Spinal cord (tissue), 10 donors: Measurements from ENCODE around the gene LDB1. TPM values are rescaled to one million over a fixed set of nuclear protein-coding genes. Genes with fewer than 3 reads are reported as not detected.
A peak's percentile ranks its signal among the peaks of the same experiment; 100 is the strongest.

Experiments used
- DNase-seq, 6 donors: peaks; one replicate each; pipeline versions ENCODE4 v3.0.0 to v3.0.0-alpha.2; 2013 to 2015; ENCODE audit warnings: low spot score in 6 of 6, low read depth in 4 of 6
- H3K27ac ChIP-seq: one replicate; pipeline ENCODE4 v1.5.1; 2013; ENCODE audit warnings: low read depth, low read length, control low read depth
- H3K27me3 ChIP-seq: one replicate; pipeline ENCODE4 v1.6.1; 2013; ENCODE audit warnings: low read length; ENCODE audit not compliant: control insufficient read depth, insufficient read depth
- H3K36me3 ChIP-seq: one replicate; pipeline ENCODE4 v1.6.1; 2013; ENCODE audit warnings: low read length; ENCODE audit not compliant: control insufficient read depth, insufficient read depth
- H3K4me1 ChIP-seq: one replicate; pipeline ENCODE4 v1.6.1; 2013; ENCODE audit warnings: low read length; ENCODE audit not compliant: control insufficient read depth, insufficient read depth
- H3K4me3 ChIP-seq: one replicate; pipeline ENCODE4 v1.5.1; 2013; ENCODE audit warnings: low read depth, low read length, control low read depth
- H3K9me3 ChIP-seq: one replicate; pipeline ENCODE4 v1.6.1; 2013; ENCODE audit warnings: low read length; ENCODE audit not compliant: control insufficient read depth, insufficient read depth
- WGBS: methylation state at CpG from one replicate; pipeline ENCODE4 v1.1.5; 2013; ENCODE audit warnings: missing lambda C conversion rate; ENCODE audit not compliant: insufficient coverage; 5-methylcytosine and 5-hydroxymethylcytosine counted together
- polyA plus RNA-seq, 2 donors: library from polyadenylated mRNA; unstranded; fragments of 120-200 nt; gene quantifications; one replicate each; pipeline ENCODE4 v1.2.1, GENCODE V29; 2013; ENCODE audit not compliant: insufficient read length in 2 of 2
- total RNA-seq, 2 donors: library from RNA; depleted of rRNA in 1 of 2; stranded (reverse); fragments of 120-200 nt in 1 of 2; fragments of >200 nt in 1 of 2; gene quantifications; one replicate each; pipeline versions ENCODE4 v1.2.3 to v1.2.4, GENCODE V29; 2013 to 2014
- donor health status: healthy.

LDB1 gene
- total and polyA plus RNA-seq, 4 donors, result 40.4 to 102 (median 90.3) TPM

DNA sequence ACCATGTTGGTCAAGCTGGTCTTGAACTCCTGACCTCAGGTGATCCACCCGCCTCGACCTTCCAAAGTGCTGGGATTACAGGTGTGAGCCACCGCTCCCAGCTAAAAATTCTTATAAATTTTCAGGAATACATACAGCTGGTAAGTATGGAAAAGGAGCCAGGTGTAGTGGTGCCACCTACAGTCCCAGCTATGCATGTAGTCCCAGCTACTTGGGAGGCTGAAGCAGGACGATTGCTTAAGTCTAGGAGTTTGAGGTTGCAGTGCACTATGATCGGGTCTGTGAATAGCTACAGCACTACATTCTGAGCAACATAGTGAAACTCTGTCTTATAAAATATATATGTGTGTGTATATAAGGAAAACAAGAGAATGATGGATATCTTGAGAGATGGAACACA, 19.0 kb downstream of the LDB1 start:
- no peak for DNase-seq
- peaks cover 3% of the 10 kb centered on the region for H3K36me3 ChIP-seq
- no peaks in the 10 kb centered on the region for H3K4me1 ChIP-seq
- no peaks in the 10 kb centered on the region for H3K9me3 ChIP-seq
- no CpG with 5 or more reads among the region's 5 CpGs for WGBS
- H3K27ac ChIP-seq, result no peak overlapping the region
- no peak overlapping the region for H3K4me3 ChIP-seq
- no peaks in the 10 kb centered on the region for H3K27me3 ChIP-seq

- H3K27me3 ChIP-seq, result no peaks in the 10 kb centered on the region
- H3K4me1 ChIP-seq, result no peaks in the 10 kb centered on the region
- WGBS, result 96% methylated on average over 4 of the region's 7 CpGs
- H3K27ac ChIP-seq, result no peak overlapping the region
- H3K9me3 ChIP-seq, result no peaks in the 10 kb centered on the region
- H3K4me3 ChIP-seq, result no peak overlapping the region
- no peak for DNase-seq
- H3K36me3 ChIP-seq, result no peaks in the 10 kb centered on the region
Measured at GRCh38 chr10:102096449-102096848, 23.7 kb downstream of the LDB1 start.

DNA sequence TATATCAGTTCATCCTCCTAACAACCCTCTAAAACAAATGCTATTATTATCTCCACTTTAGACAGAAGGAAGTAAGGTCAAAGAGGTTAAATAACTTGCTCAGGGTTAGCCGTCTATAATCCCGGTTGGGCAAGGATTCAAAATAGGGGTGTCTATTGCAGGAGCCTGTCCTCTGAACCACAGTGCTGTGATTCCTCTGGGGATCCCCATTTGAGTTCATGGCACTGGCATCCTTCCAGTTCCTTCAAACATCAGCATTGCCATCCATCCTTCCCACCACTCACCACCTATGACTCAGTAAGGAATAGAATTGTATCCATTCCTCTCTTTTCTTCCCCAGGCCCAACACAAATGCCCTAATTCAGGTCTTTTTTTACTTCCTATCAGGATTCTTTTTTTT, 29.4 kb downstream of the LDB1 start:
- peaks cover 2% of the 10 kb centered on the region for H3K36me3 ChIP-seq
- H3K4me1 ChIP-seq, result no peaks in the 10 kb centered on the region
- H3K27ac ChIP-seq, result no peak overlapping the region
- 80% methylated on average over 1 of the region's 2 CpGs for WGBS
- no peak for DNase-seq
- H3K9me3 ChIP-seq, result no peaks in the 10 kb centered on the region
- no peak overlapping the region for H3K4me3 ChIP-seq
- no peaks in the 10 kb centered on the region for H3K27me3 ChIP-seq

GRCh38 chr10:102086196-102086595, 34.0 kb downstream of the LDB1 start:
- Histone ChIP-seq H3K27me3 (no peaks in the 10 kb centered on the region), H3K4me1 (no peaks in the 10 kb centered on the region), H3K27ac (no peak overlapping the region), H3K4me3 (no peak overlapping the region), H3K36me3 (peaks cover 2% of the 10 kb centered on the region), H3K9me3 (no peaks in the 10 kb centered on the region)
- 96% methylated on average over 4 of the region's 8 CpGs for WGBS
- DNase-seq, result no peak

GRCh38 chr10:102085336-102085735, 34.8 kb downstream of the LDB1 start:
- peak in 1 of 6 donors; percentile 43 for DNase-seq
- Histone ChIP-seq H3K9me3 (no peaks in the 10 kb centered on the region), H3K27ac (no peak overlapping the region), H3K36me3 (peaks cover 2% of the 10 kb centered on the region), H3K4me3 (no peak overlapping the region), H3K4me1 (no peaks in the 10 kb centered on the region), H3K27me3 (no peaks in the 10 kb centered on the region)
- WGBS, result 67% methylated on average over 1 of the region's 3 CpGs

- Histone ChIP-seq H3K27ac (no peak overlapping the region), H3K36me3 (peaks cover 2% of the 10 kb centered on the region), H3K27me3 (no peaks in the 10 kb centered on the region), H3K9me3 (no peaks in the 10 kb centered on the region), H3K4me1 (no peaks in the 10 kb centered on the region), H3K4me3 (no peak overlapping the region)
- WGBS, result no CpG with 5 or more reads among the region's 3 CpGs
- DNase-seq, result no peak
Measured at GRCh38 chr10:102083541-102083940, 36.6 kb downstream of the LDB1 start.

DNA sequence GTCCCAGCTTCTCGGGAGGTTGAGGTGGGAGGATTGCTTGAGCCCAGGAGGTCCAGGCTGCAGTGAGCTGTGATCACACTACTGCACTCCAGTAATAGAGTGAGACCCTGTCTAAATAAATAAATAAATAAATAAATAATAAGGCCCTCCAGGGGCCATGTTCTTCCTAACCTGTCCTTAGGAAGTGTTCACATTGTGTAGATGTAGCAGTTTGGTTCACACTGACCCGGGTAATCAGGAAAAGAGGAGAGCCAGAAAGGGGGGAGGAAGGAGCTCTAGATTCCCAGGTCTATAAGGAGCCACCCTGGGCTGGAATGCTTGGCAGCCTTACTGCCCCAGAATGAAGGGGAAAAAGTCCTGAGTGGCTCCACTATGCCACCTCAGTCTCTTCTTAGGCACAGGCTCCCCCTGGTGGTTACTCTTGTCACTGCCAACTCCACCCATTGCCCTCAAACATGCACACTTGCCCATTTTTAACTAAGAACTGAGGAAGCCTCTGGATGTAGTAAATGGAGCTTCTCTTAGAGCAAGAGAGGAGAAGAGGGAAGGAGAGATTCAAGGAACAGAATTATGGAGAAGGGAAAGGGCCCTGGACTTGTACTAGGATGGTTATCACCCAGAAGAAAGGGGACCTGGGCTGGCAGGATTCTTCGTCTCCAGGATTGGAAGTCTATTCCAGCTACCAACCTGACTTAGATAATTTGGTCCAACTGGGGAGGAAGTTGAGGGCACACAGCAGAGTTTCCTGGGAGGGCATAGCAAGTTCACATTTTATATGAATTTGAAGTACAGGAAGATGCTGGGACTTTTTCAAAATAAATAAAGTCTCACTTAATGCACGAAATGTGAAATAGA, 47.3 kb downstream of the LDB1 start:
- H3K27ac ChIP-seq, result no peak overlapping the region
- 29% methylated on average over 1 of the region's 4 CpGs for WGBS
- H3K36me3 ChIP-seq, result peaks cover 10% of the 10 kb centered on the region
- DNase-seq, result peak in 4 of 6 donors; percentile 60 to 93 (median 79)
- no peaks in the 10 kb centered on the region for H3K4me1 ChIP-seq
- no peak overlapping the region for H3K4me3 ChIP-seq
- H3K27me3 ChIP-seq, result no peaks in the 10 kb centered on the region
- no peaks in the 10 kb centered on the region for H3K9me3 ChIP-seq

DNA sequence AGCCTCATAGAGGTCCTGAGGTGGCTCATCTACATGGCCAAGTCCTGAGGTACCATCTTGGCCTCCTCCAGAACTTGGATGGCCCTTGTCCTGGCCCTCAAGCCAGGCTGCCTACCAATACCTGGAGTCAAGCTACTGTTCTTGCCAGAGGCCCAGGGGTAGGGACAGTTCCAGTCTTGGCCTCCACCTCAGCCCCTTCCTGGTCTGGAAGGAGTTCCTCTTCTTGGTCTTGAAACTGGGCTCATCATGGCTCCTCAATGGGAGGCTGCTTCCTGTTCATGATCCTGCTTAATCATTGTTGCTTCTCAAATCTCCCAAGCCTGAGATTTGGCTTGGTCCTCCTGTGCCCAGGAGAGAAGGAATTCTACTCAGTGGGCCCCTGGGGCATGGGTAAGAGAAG, 51.1 kb downstream of the LDB1 start:
- peaks cover 29% of the 10 kb centered on the region for H3K36me3 ChIP-seq
- no peaks in the 10 kb centered on the region for H3K27me3 ChIP-seq
- H3K4me3 ChIP-seq, result no peak overlapping the region
- no peak overlapping the region for H3K27ac ChIP-seq
- no peak for DNase-seq
- H3K9me3 ChIP-seq, result no peaks in the 10 kb centered on the region
- H3K4me1 ChIP-seq, result peaks cover 24% of the 10 kb centered on the region

DNA sequence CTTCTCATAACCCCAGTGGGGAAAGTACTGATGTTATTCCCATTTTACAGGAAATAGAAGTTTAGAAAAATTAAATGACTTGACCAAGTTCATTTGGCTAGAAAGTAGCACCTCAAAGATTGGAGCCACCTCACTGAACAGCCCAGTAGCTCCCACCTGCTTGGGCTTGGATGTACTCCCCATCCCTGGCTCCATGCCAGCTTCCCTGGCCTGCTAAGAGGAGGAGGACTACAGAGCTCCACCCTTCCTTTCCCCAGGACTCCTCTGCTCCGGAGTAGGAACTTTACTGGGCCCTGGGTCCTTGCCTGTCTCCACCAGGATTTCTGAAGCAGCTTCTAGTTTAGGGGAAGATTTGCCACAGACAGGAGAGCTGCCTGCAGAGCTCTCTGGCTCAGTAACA, 52.0 kb downstream of the LDB1 start:
- WGBS, result 40% methylated on average over 1 of the region's 1 CpG
- Histone ChIP-seq H3K9me3 (no peaks in the 10 kb centered on the region), H3K36me3 (peaks cover 29% of the 10 kb centered on the region), H3K27me3 (no peaks in the 10 kb centered on the region), H3K4me1 (peaks cover 24% of the 10 kb centered on the region), H3K27ac (no peak overlapping the region), H3K4me3 (no peak overlapping the region)
- DNase-seq, result no peak
